ENCODE results near the gene NPHP4.
"Not testable (repeated sequence)": the region's sequence is repeated elsewhere in the genome, so short reads cannot be mapped to it uniquely, and the experiment has no call there.

The NPHP4 gene

DNA sequence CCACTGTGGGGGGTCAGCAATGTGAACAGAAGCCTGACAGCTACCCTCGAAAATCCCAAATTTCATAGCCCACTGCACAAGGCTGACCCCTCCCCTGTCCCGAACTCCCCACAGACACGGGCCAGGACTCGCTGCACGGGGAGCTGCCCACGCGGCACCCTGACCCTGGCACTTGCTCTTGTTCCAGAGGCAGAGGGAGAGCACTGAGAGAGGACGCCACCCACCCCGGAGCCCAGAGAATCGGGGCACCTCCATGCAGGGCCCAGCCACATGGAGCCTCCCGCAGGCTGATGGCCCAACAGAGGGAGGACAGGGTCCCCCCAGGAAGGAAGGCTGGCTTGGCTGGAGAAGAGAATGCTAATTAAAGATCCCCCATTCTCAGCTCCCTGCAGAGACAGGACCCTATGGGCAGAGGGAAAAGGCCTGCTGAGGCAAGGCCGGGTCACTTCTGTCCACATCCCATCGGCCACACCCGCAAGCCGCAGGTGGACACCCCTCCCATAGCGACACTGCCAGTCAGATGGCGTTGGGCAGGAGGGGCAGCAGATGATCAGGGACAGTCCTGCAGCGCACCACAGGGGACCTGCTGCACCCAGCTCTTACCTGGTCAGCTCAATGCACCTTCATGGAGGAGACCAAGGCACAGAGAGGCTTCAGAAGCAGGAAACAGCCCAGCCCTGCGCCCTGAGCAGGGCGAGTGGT lies 136.9 kb downstream of the NPHP4 start:
- H3K4me3 ChIP-seq (ENCODE audit: low read length), result no peak overlapping the region
- TF ChIP-seq, protein P1, sequence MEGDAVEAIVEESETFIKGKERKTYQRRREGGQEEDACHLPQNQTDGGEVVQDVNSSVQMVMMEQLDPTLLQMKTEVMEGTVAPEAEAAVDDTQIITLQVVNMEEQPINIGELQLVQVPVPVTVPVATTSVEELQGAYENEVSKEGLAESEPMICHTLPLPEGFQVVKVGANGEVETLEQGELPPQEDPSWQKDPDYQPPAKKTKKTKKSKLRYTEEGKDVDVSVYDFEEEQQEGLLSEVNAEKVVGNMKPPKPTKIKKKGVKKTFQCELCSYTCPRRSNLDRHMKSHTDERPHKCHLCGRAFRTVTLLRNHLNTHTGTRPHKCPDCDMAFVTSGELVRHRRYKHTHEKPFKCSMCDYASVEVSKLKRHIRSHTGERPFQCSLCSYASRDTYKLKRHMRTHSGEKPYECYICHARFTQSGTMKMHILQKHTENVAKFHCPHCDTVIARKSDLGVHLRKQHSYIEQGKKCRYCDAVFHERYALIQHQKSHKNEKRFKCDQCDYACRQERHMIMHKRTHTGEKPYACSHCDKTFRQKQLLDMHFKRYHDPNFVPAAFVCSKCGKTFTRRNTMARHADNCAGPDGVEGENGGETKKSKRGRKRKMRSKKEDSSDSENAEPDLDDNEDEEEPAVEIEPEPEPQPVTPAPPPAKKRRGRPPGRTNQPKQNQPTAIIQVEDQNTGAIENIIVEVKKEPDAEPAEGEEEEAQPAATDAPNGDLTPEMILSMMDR (IDR thresholded peaks at IDR 0.05; ENCODE audit: insufficient read depth, low read depth, low read length, missing control alignments), result no peak
- no peak for DNase-seq (ENCODE audit: low read depth)

DNA sequence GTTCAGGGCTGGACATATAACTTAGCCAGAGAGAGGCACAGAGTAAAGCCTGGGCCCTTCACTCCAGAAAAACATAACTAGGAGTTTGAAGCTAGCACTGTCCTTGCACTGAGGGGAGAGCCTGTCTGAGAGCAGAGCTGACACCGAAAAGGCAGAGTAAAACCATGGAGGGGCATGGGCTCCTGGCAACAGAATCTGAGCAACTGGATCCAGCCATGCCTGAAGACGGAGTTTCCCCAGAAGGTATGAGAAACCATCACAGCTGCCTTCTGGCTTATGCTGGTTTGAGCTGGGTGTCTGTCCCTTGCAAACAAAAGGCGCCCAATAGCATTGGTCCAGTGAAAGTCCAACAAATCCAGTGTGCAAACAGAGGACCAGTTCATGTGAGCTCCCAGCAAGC lies 137.5 kb downstream of the NPHP4 start:
- H3K4me3 ChIP-seq (ENCODE audit: low read length), result no peak overlapping the region
- TF ChIP-seq, protein P1 (IDR thresholded peaks at IDR 0.05; ENCODE audit: insufficient read depth, low read depth, low read length, missing control alignments), result no peak
- DNase-seq (ENCODE audit: low read depth), result no peak

DNA sequence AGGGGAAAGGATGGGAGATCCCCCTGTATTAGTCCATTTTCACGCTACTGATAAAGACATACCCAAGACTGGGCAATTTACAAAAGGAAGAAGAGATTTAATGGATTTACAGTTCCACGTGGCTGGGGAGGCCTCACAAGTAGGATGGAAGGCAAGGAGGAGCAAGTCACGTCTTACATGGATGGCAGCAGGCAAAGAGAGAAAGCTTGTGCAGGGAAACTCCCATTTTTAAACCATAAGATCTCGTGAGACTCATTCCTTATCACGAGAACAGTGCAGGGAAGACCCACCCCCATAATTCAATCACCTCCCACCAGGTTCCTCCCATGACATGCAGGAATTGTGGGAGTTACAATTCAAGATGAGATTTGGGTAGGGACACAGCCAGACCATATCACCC lies 138.4 kb downstream of the NPHP4 start:
- DNase-seq (ENCODE audit: low read depth); H3K4me3 ChIP-seq (ENCODE audit: low read length): not testable (repeated sequence)

DNA sequence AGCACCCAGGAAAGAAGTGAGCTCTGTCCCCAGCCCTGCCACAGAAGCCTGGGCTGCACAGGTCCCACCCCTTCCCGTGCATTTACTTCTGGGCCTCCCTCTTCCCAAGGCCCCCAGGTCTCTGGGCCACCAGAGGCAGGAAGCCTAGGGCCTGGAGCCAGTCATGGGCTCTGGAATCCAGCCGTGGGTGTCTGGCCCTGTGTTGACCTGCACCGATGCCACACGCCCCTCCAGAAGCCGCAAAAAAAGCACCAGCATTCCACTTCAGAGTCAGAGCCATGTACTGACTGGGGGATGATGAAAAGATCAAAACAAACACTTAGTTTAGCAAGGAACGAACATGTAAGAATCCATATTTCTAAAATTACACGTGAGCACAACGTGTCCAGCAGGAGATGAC lies 141.7 kb downstream of the NPHP4 start:
- TF ChIP-seq, protein P1 (IDR thresholded peaks at IDR 0.05; ENCODE audit: insufficient read depth, low read depth, low read length, missing control alignments), result no peak
- no peak overlapping the region for H3K4me3 ChIP-seq (ENCODE audit: low read length)
- no peak for DNase-seq (ENCODE audit: low read depth)

DNA sequence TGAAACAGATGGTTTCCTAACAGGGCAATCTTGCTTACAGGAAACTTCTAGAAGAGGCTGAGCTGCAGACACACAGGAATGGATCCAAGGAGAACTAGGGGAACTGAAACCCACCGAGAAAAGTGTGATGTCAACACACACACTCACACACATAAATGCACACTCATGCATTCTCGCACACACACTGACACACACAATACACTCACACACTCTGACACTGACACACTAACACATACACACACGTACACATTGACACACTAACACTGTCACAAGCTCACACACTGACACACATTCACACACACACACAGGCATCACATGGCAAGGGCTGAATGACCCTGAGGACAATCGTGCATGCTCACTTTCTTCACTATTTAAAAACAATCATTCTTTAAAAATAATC lies 142.7 kb downstream of the NPHP4 start:
- TF ChIP-seq, protein P1 (IDR thresholded peaks at IDR 0.05; ENCODE audit: insufficient read depth, low read depth, low read length, missing control alignments), result no peak
- no peak overlapping the region for H3K4me3 ChIP-seq (ENCODE audit: low read length)
- DNase-seq (ENCODE audit: low read depth), result no peak

DNA sequence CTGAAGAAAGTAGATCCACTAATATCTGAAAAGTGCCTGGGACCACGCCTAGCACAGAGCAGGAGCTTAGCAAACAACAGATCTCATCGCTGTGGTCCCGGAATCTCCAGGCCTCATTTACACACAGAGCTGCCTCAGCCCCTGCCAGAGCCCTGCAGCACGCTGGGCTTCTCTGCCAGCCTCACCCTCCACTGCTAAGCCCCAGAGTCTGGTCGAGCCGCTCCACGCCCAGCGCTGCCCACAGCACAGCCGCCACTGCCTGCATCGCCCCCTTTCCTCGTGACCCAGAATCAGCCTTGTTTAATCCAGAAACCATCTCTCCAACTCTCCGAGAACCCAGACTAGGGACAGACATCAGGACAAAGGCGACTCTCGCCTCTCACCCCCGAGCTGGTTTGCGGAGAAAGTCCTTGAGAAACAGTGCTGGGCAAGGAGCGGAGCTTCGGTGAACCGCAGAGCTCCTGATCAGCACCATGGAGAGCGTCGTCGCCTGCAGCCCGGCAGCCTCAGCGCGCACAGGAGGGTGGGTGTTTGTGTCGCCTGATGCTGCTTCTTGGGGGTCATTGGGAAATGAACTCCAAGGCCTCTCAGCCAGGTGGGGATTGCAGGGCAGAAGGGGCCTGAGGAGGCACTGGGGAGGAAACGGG lies 145.1 kb downstream of the NPHP4 start:
- no peak overlapping the region for H3K4me3 ChIP-seq (ENCODE audit: low read length)
- peak; percentile 9 for DNase-seq (ENCODE audit: low read depth)
- TF ChIP-seq, protein P1 (IDR thresholded peaks at IDR 0.05; ENCODE audit: insufficient read depth, low read depth, low read length, missing control alignments), result no peak

DNA sequence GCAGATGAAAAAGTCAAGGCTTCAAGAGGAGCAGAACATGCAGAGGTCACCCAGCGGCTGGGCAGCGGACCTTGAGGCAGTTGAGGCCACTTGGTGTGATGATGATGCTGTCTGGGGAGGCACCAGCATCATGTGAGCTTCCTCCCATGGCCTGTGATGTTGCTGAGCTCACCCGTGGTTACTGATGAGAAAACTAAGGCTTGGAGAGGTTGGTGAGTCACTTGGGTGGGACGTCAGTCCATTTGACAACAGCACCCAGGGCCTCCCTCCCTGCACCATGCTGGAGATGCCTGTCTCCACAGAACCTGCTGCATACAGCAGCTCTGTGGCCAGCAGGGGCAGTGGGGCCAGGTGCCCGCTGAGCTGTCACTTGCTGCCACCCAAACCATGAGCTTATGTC lies 146.8 kb downstream of the NPHP4 start:
- TF ChIP-seq, protein P1 (IDR thresholded peaks at IDR 0.05; ENCODE audit: insufficient read depth, low read depth, low read length, missing control alignments), result no peak
- no peak overlapping the region for H3K4me3 ChIP-seq (ENCODE audit: low read length)
- no peak for DNase-seq (ENCODE audit: low read depth)
